Naive thymus-derived CD4-positive, alpha-beta T cell (primary cell): ENCODE results near the gene FSIP1. TPM values are rescaled to one million over a fixed set of nuclear protein-coding genes. Genes with fewer than 3 reads are reported as not detected.

Experiments
- ATAC-seq: fragments of 150-1000 bp; cut with Tn5 transposase; 2 replicates; pipeline ENCODE4 v1.10.0; 2021; ENCODE audit warnings: mild to moderate bottlenecking, moderate library complexity
- CTCF ChIA-PET: fragments of 350-600 bp; sonication (Branson Sonifier 250); formaldehyde crosslinking; loops from one replicate; lab custom pipeline; 2021; ENCODE audit warnings: antibody characterized with exemption; lab: Charles Lee
- POLR2A ChIA-PET: fragments of 350-600 bp; sonication (Branson Sonifier 250); formaldehyde crosslinking; loops from one replicate; lab custom pipeline; 2021; ENCODE audit warnings: antibody characterized with exemption, inconsistent platforms; lab: Charles Lee
- DNase-seq, 9 donors: peaks; one replicate each; pipeline versions ENCODE4 v3.0.0 to v3.0.0-alpha.2; 2020 to 2022; ENCODE audit warnings: mixed read lengths in 1 of 9
- H3K27ac ChIP-seq: one replicate; pipeline ENCODE4 v1.7.0; 2013; ENCODE audit warnings: mild to moderate bottlenecking, low read depth, low read length, moderate library complexity
- H3K27me3 ChIP-seq, 2 donors: one replicate each; pipeline ENCODE4 v1.7.0; 2013; ENCODE audit warnings: low read length in 2 of 2, mild to moderate bottlenecking in 2 of 2, moderate library complexity in 2 of 2; ENCODE audit not compliant: control insufficient read depth in 2 of 2, insufficient read depth in 2 of 2
- H3K36me3 ChIP-seq, 3 experiments: 1 replicate in 2 of 3; 2 replicates in 1 of 3; pipeline ENCODE4 v1.7.0; 2013; ENCODE audit warnings: low read length in 3 of 3, mild to moderate bottlenecking in 3 of 3, moderate library complexity in 1 of 3; ENCODE audit not compliant: insufficient read depth in 3 of 3, control insufficient read depth in 2 of 3
- H3K4me1 ChIP-seq, 2 donors: one replicate each; pipeline ENCODE4 v1.7.0; 2013; ENCODE audit warnings: low read length in 2 of 2, mild to moderate bottlenecking in 2 of 2, moderate library complexity in 1 of 2; ENCODE audit not compliant: control insufficient read depth in 2 of 2, insufficient read depth in 2 of 2
- H3K4me3 ChIP-seq: 2 replicates; pipeline ENCODE4 v1.7.0; 2013; ENCODE audit warnings: mild to moderate bottlenecking, low read length
- H3K9me3 ChIP-seq, 3 experiments: 1 replicate in 2 of 3; 2 replicates in 1 of 3; pipeline ENCODE4 v1.7.0; 2013; ENCODE audit warnings: low read length in 3 of 3; ENCODE audit not compliant: control insufficient read depth in 2 of 3
- H3K27ac Mint-ChIP-seq, 9 donors: one replicate each; pipeline ENCODE4 v1.8.0; 2020 to 2022; ENCODE audit warnings: mixed read lengths in 9 of 9, mild to moderate bottlenecking in 8 of 9, moderate library complexity in 5 of 9, inconsistent platforms in 2 of 9
- H3K27me3 Mint-ChIP-seq, 5 donors: one replicate each; pipeline ENCODE4 v1.8.0; 2021 to 2022; ENCODE audit warnings: mixed read lengths in 5 of 5, mild to moderate bottlenecking in 1 of 5
- H3K36me3 Mint-ChIP-seq, 5 donors: one replicate each; pipeline ENCODE4 v1.8.0; 2020 to 2022; ENCODE audit warnings: mixed read lengths in 5 of 5, mild to moderate bottlenecking in 3 of 5, inconsistent platforms in 1 of 5
- H3K4me1 Mint-ChIP-seq, 7 donors: one replicate each; pipeline ENCODE4 v1.8.0; 2020 to 2022; ENCODE audit warnings: mixed read lengths in 7 of 7, mild to moderate bottlenecking in 3 of 7, inconsistent platforms in 1 of 7
- H3K4me3 Mint-ChIP-seq, 10 donors: one replicate each; pipeline ENCODE4 v1.8.0; 2020 to 2022; ENCODE audit warnings: mild to moderate bottlenecking in 10 of 10, mixed read lengths in 10 of 10, moderate library complexity in 6 of 10, inconsistent platforms in 2 of 10
- H3K9me3 Mint-ChIP-seq, 11 donors: one replicate each; pipeline ENCODE4 v1.8.0; 2020 to 2022; ENCODE audit warnings: mixed read lengths in 11 of 11, mild to moderate bottlenecking in 4 of 11, inconsistent platforms in 1 of 11, moderate library complexity in 1 of 11
- intact Hi-C, 2 donors: fragments of 100-400 bp; cut with micrococcal nuclease; formaldehyde crosslinking; loops; one replicate each; pipeline ENCODE4 v1.15.1; 2023
- polyA plus RNA-seq, 2 donors: library from polyadenylated mRNA; unstranded; fragments of 300-500 nt; fragmentation: Illumina TruSeq; gene quantifications; one replicate each; pipeline ENCODE4 v1.2.3, GENCODE V29; 2021
- total RNA-seq, 6 experiments: library from RNA in 5 of 6; stranded (reverse) in 5 of 6; gene quantifications; 1 replicate in 5 of 6; 2 replicates in 1 of 6; pipeline ENCODE4 v1.2.3 and lab custom pipeline; 2021 to 2026

Gene FSIP1
- total and polyA plus RNA-seq, 7 experiments from 2014 or later: 0.14 to 0.51 (median 0.26) TPM; not detected in 1

DNA sequence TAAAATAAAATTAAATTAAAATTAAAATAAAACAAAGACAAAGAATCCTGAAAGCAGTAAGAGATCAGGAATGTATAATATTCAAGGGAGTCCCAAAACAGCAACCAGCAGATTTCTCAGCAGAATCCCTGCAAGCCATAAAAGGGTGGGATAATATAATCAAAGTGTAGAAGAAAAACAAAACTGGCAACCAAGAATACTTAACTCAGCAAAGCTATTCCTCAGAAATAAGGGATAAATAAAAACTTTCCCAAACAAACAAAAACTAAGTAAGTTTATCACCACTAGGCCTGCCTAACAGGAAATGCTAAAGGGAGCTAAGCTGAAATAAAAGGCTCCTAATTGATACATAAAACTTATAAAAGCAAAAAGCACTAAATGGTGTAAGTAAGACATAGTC is 172.0 kb downstream of the FSIP1 start:
- no peak overlapping the region for H3K4me3 ChIP-seq
- ATAC-seq (no peak), DNase-seq (no peak)
- CTCF ChIA-PET: interaction anchor here (0.9 kb wide), 1 partner anchor 28 kb away, joined by 3 read pairs; no protein-coding TSS in a partner anchor
- Mint-ChIP-seq H3K9me3 (peaks cover 7 to 50% (median 29%) of the 10 kb centered on the region in 11 donors), H3K27ac (no peak overlapping the region), H3K27me3 (peaks cover 6 to 27% (median 9%) of the 10 kb centered on the region in 5 donors), H3K36me3 (peaks cover 0 to 38% (median 4%) of the 10 kb centered on the region in 5 donors), H3K4me1 (peaks cover 0 to 9% (median 0%) of the 10 kb centered on the region in 7 donors), H3K4me3 (no peak overlapping the region)
- no peaks in the 10 kb centered on the region for H3K36me3 ChIP-seq
- intact Hi-C loops: no loop called here
- H3K9me3 ChIP-seq: peaks cover 0 to 25% (median 0%) of the 10 kb centered on the region in 3 experiments
- no peak overlapping the region for H3K27ac ChIP-seq
- no peaks in the 10 kb centered on the region for H3K27me3 ChIP-seq
- H3K4me1 ChIP-seq: peaks cover 0 to 5% of the 10 kb centered on the region in 2 donors
- POLR2A ChIA-PET: no interaction called here

DNA sequence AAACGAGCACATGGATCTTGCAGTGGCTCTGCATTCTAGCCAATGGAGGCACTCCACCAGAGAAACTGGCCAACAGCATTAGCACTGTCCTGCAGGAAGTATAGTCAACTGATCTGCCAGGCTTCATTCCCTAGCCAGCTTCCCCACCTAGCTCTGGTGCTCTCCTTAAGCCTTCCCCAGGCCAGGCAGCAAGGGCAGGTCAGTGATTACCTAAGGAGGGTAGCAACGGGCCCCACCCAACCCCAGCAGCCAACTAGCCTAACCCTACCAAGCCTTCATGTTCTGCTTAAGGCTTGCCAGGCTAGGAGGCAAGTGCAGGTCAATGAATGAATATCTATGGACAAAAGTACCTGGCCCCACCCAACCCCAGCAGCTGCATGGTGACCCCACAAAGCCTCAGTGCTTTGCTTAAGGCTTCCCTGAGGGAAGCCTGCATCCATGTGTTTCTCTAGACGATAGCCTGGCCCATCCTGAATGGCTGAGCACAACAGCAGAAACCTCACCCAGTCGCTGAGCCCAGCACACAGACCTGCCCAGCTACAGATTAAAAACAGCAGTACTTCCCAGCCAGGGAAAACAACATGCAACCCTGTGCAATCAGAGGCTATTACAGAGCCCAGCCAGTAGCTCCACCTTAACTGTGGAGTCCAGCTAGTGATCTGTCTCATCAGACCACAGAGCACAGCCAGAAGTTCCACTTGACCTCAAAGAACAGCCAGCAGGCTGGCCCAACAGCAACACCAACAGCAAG is 173.3 kb downstream of the FSIP1 start:
- H3K27me3 Mint-ChIP-seq: peaks cover 6 to 22% (median 9%) of the 10 kb centered on the region in 5 donors
- H3K4me1 ChIP-seq: peaks cover 0 to 5% of the 10 kb centered on the region in 2 donors
- no peak overlapping the region for H3K27ac Mint-ChIP-seq
- ATAC-seq (no peak), DNase-seq (no peak)
- intact Hi-C loops: no loop called here
- ChIA-PET POLR2A (no interaction called here), CTCF (no interaction called here)
- H3K27ac ChIP-seq: no peak overlapping the region
- peaks cover 0 to 25% (median 0%) of the 10 kb centered on the region in 3 experiments for H3K9me3 ChIP-seq
- H3K9me3 Mint-ChIP-seq: peaks cover 7 to 50% (median 25%) of the 10 kb centered on the region in 11 donors
- H3K36me3 ChIP-seq: no peaks in the 10 kb centered on the region
- H3K27me3 ChIP-seq: no peaks in the 10 kb centered on the region
- H3K4me1 Mint-ChIP-seq: peaks cover 0 to 9% (median 0%) of the 10 kb centered on the region in 7 donors
- no peak overlapping the region for H3K4me3 Mint-ChIP-seq
- no peak overlapping the region for H3K4me3 ChIP-seq
- H3K36me3 Mint-ChIP-seq: peaks cover 0 to 37% (median 4%) of the 10 kb centered on the region in 5 donors

DNA sequence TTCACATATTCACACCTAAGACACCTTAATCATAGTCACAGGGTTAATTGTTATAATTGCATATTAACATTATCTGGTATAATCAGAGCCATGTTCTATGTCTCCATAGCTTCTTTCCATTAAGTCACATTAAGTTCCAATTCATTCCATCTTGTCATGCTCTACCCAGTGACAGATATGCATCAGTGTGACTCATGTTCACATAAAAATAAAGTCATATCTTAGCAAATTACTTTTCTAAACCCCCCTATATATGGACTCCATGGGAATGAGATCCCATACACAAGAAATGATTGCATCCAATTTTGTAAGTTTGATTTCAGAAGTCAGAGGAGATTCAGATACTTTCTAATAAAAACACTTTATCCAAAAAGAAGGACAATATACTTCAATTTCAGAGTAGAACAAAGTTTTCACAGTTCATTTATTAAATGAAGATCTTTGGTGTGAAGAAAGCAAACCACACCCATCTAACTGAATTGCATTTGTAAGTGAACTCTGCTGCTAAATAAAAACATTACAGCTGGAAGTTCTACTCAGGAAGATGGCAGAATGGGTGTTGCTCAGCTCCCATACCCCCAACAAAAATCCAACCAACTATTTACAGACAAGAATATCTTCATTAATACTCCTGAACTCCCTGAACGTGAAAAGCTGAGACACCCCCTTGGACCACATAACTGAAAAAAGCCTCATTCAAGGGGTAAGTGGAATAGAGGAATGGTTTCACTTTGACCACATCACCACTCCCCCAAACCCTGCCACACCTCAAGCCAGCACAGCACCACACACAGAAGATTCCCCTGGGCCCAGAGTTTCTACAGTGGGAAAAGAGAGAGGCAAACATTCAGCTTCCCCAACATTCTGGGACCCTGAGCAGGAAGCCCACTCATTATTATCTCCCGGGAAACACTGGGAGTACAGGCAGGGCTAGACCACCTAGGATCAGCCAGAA is 174.2 kb downstream of the FSIP1 start:
- no peak overlapping the region for H3K27ac Mint-ChIP-seq
- peaks cover 7 to 44% (median 20%) of the 10 kb centered on the region in 11 donors for H3K9me3 Mint-ChIP-seq
- Histone ChIP-seq H3K36me3 (no peaks in the 10 kb centered on the region), H3K4me3 (no peak overlapping the region), H3K27ac (no peak overlapping the region), H3K9me3 (peaks cover 0 to 25% (median 0%) of the 10 kb centered on the region in 3 experiments), H3K4me1 (peaks cover 0 to 5% of the 10 kb centered on the region in 2 donors), H3K27me3 (no peaks in the 10 kb centered on the region)
- CTCF ChIA-PET: no interaction called here
- H3K4me3 Mint-ChIP-seq: no peak overlapping the region
- intact Hi-C loops: no loop called here
- no peak for ATAC-seq
- DNase-seq: no peak
- H3K4me1 Mint-ChIP-seq: peaks cover 0 to 9% (median 0%) of the 10 kb centered on the region in 7 donors
- POLR2A ChIA-PET: no interaction called here
- peaks cover 6 to 17% (median 9%) of the 10 kb centered on the region in 5 donors for H3K27me3 Mint-ChIP-seq
- peaks cover 0 to 30% (median 4%) of the 10 kb centered on the region in 5 donors for H3K36me3 Mint-ChIP-seq

DNA sequence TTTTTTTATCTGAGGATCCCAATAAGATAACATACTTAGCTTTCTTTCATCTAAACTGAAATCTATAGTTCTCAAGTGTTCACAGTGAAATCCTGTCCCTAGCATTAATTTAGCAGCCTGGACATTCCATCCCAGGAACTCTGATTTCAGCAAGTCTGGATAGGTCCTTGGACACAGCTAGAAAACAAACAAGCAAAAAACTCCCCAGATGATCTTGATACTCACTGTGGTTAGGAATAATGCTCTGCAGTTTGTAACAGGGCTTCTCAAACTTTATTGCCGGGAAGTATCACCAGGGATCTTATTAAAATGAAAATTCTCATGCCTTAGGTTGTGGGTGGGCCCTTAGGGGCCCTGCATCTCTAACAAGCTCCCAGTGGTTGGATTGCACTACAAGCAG is 177.5 kb downstream of the FSIP1 start:
- intact Hi-C loops: no loop called here
- Mint-ChIP-seq H3K27me3 (peaks cover 6 to 9% (median 6%) of the 10 kb centered on the region in 5 donors), H3K4me3 (no peak overlapping the region), H3K4me1 (peaks cover 0 to 9% (median 0%) of the 10 kb centered on the region in 7 donors), H3K9me3 (peaks cover 0 to 22% (median 6%) of the 10 kb centered on the region in 11 donors), H3K27ac (no peak overlapping the region), H3K36me3 (peaks cover 0 to 15% (median 0%) of the 10 kb centered on the region in 5 donors)
- DNase-seq (no peak), ATAC-seq (no peak)
- Histone ChIP-seq H3K36me3 (no peaks in the 10 kb centered on the region), H3K9me3 (peaks cover 0 to 15% (median 0%) of the 10 kb centered on the region in 3 experiments), H3K27ac (no peak overlapping the region), H3K4me3 (no peak overlapping the region), H3K4me1 (peaks cover 0 to 5% of the 10 kb centered on the region in 2 donors), H3K27me3 (no peaks in the 10 kb centered on the region)
- ChIA-PET POLR2A (no interaction called here), CTCF (no interaction called here)

DNA sequence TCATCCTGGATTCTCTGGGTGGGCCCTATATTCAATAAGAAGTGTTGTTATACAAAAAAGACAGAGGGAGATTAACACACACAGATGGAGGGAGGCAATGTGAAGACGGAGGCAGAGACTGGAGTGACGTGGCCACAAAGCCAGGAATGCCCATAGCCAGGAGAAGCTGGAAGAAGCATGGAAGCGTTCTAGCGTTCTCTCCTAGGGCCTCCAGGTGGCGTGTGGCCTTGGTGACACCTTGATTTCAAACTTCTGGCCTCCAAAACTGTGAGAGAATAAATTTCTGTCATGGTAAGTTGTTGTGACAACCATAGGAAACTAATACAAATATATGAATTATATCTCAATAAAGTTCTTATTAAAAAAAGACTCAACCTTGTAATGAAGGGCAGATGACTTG is 180.5 kb downstream of the FSIP1 start:
- DNase-seq: no peak
- H3K36me3 Mint-ChIP-seq: peaks cover 0 to 1% (median 0%) of the 10 kb centered on the region in 5 donors
- H3K4me1 Mint-ChIP-seq: no peaks in the 10 kb centered on the region
- no peak overlapping the region for H3K27ac Mint-ChIP-seq
- Histone ChIP-seq H3K27me3 (no peaks in the 10 kb centered on the region), H3K4me1 (no peaks in the 10 kb centered on the region), H3K27ac (no peak overlapping the region), H3K4me3 (no peak overlapping the region), H3K36me3 (no peaks in the 10 kb centered on the region), H3K9me3 (no peaks in the 10 kb centered on the region)
- ChIA-PET POLR2A (no interaction called here), CTCF (no interaction called here)
- H3K27me3 Mint-ChIP-seq: peaks cover 2 to 20% (median 3%) of the 10 kb centered on the region in 5 donors
- H3K4me3 Mint-ChIP-seq: no peak overlapping the region
- no peak for ATAC-seq
- peaks cover 0 to 1% (median 0%) of the 10 kb centered on the region in 11 donors for H3K9me3 Mint-ChIP-seq
- intact Hi-C loops: no loop called here

DNA sequence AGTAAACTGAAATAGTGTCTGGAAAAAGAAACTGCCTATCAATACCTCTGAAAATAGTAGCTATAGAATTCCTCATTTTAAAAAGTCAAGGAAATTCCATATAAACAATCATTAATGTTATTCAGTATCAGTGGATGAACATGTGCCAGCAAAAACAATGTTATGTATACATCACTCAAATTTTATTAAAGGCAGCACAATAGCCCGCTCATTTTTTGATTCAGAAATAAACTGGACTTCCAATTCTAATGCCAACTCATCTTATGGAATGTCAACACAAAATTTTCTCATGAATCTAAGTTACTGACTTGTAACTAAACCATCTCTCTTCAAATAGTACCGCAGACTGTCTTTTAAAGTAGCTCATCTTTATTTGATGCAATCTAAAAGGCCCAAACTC is 182.8 kb downstream of the FSIP1 start:
- ChIA-PET CTCF (no interaction called here), POLR2A (no interaction called here)
- Mint-ChIP-seq H3K27ac (no peak overlapping the region), H3K27me3 (peaks cover 0 to 22% (median 0%) of the 10 kb centered on the region in 5 donors), H3K9me3 (no peaks in the 10 kb centered on the region), H3K4me3 (no peak overlapping the region), H3K4me1 (no peaks in the 10 kb centered on the region), H3K36me3 (peaks cover 0 to 1% (median 0%) of the 10 kb centered on the region in 5 donors)
- H3K27ac ChIP-seq: no peak overlapping the region
- H3K27me3 ChIP-seq: no peaks in the 10 kb centered on the region
- DNase-seq (no peak), ATAC-seq (no peak)
- no peak overlapping the region for H3K4me3 ChIP-seq
- H3K4me1 ChIP-seq: no peaks in the 10 kb centered on the region
- H3K9me3 ChIP-seq: no peaks in the 10 kb centered on the region
- no peaks in the 10 kb centered on the region for H3K36me3 ChIP-seq
- intact Hi-C loops: no loop called here
